ENCODE data around the gene LGALS7B. TPM values are rescaled to one million over a fixed set of nuclear protein-coding genes. Genes with fewer than 3 reads are reported as not detected.
"Not testable (repeated sequence)": the region's sequence is repeated elsewhere in the genome, so short reads cannot be mapped to it uniquely, and the experiment has no call there.

LGALS7B gene
- polyA plus RNA-seq, 3 donors = 2.0 to 3.2 (median 2.2) TPM

- DNase-seq = no peak
Observed at GRCh38 chr19:38816131-38816750, 27.2 kb downstream of the LGALS7B start.

- DNase-seq = no peak
Observed at GRCh38 chr19:38817081-38817480, 28.1 kb downstream of the LGALS7B start.

DNA sequence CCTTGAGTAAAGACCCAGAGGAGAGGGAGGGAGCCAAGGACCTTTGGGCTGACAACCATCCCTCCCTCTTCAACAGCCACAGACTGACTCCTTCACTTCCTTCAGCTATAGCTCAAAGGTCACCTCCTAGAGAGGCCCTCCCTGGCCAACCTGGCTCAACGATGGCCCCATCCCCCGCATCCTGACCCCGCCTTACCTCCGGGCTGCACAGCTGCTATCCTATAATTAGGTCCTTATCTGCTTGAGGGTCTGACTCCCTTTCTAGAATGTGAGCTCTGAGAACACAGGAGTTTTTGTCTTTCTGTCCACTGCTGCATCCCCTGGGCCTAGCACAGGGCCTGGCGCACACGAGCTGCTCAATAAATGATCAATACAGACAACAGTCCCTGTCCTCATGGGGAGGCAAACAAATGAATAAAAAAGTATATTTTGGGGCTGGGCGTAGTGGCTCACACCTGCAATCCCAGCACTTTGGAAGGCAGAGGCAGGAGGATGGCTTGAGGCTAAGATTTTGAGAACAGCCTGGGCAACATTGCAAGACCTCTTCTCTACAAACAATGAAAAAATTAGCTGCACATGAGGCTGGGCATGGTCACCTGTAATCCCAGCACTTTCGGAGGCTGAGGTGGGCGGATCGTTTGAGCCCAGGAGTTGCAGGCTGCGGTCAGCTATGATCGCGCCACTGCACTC lies 30.4 kb downstream of the LGALS7B start:
- DNase-seq = no peak

DNA sequence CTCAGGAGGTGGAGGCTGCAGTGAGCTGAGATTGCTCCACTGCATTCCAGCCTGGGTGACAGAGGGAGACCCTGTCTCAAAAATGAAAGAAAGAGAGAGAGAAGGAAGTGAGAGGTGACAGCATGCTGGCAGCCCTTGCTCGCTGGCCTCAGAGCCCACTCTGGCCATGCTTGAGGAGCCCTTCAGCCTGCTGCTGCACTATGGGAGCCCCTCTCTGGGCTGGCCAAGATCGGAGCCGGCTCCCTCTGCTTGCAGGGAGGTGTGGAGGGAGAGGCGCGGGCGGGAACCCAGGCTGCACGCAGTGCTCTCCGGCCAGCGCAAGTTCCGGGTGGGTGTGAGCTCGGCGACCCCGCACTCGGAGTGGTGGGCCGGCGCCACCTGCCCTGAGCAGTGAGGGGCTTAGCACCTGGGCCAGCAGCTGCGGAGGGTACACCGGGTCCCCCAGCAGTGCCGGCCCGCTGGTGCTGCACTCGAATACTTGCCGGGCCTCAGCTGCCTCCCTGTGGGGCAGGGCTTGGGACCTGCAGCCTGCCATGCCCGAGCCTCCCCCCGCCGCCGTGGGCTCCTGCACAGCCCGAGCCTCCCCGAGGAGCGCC lies 32.3 kb downstream of the LGALS7B start:
- DNase-seq = not testable (repeated sequence)

- not testable (repeated sequence) for DNase-seq
Observed at GRCh38 chr19:38825936-38826335, 36.9 kb downstream of the LGALS7B start.

GRCh38 chr19:38826856-38827551 lies 38.0 kb downstream of the LGALS7B start:
- DNase-seq = no peak

DNA sequence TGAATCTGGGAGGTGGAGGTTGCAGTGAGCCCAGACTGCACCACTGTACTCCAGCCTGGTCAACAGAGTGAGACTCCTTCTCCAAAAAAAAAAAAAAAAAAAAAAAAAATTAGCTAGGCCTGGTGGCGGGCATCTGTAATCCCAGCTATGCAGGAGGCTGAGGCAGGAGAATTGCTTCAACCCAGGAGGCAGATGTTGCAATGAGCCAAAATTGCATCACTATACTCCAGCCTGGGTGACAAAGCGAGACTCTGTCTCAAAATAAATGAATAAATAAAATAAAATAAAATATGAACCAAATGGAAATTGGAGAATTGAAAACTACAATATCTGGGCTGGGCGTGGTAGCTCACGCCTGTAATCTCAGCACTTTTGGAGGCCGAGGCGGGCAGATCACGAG lies 40.2 kb downstream of the LGALS7B start:
- DNase-seq = not testable (repeated sequence)

- DNase-seq = no peak
Observed at GRCh38 chr19:38830039-38830733, 41.2 kb downstream of the LGALS7B start.

GRCh38 chr19:38831142-38831605 lies 42.2 kb downstream of the LGALS7B start:
- DNase-seq = peak; percentile 63

GRCh38 chr19:38833092-38833425 lies 44.1 kb downstream of the LGALS7B start:
- no peak for DNase-seq

- DNase-seq = no peak
Observed at GRCh38 chr19:38834104-38834490, 45.1 kb downstream of the LGALS7B start.

GRCh38 chr19:38834590-38834989 lies 45.6 kb downstream of the LGALS7B start:
- no peak for DNase-seq

DNA sequence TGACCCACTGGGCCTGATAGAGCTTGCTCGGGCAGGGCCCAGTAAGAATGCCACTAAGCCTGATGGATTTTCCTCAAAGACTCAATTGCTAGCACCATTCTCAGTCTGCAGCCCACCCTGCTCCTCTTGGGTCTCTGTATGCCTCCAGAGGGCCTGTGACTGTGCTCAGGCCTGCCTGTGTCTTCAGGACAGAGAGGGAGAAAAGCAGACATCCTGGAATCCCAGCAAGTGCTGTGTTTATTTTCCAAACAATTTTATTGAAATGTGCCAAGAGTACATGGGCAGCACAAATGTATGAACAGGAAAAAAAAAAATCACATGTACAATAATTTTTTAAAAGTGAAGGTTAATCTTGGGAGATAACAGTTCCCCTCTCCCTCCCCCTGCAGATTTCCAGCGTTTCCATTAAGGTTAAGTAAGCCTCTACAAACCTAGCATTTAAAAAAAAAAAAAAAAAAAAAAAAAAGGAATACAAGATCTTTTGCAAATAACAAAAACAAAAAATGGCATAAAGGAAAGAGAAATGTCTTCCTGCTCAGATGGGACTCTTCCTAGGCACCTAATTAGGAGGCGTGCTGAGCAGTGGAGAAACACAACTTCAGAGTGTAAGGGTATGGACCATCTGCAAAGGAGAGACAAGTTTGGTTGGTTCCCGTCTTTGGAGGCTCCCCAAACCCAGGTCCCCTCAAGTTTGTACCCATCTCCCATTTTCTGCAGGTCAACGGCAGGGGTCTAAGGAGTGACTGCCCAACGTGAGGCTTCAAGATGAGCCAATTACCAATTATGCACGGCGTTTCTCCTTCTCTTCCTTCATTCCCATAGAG lies 47.4 kb downstream of the LGALS7B start:
- DNase-seq = no peak

DNA sequence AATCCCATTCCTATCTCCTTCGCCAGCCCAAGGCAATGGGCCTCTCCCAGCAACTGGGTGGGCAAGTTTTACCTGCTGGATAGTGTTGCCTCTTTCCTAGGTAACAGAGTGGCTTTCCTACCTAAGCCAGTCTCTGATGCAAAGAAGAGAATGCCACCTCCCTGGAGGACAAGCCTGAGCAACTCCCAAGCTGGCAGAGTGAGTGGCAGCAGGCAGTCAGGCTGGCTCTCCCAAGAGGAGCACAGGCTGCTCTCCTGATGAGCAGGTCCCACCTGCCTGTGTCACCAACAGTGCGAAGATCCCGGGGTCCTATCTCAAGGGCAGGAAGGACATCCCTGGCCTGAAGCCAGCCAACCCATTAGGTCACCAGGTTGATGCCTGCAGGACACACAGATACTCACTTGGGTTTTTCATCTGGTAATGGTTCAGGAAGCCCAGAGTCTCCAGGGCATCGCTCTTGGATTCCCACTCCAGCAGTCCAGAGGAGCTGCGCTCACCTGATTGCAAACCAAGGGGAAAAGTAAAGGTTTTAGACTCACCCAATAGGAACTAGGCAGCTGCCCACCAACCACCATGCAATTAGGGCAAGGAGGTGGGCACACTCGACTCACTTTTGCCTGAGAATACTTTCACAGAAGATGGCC lies 48.1 kb downstream of the LGALS7B start:
- DNase-seq = no peak

DNA sequence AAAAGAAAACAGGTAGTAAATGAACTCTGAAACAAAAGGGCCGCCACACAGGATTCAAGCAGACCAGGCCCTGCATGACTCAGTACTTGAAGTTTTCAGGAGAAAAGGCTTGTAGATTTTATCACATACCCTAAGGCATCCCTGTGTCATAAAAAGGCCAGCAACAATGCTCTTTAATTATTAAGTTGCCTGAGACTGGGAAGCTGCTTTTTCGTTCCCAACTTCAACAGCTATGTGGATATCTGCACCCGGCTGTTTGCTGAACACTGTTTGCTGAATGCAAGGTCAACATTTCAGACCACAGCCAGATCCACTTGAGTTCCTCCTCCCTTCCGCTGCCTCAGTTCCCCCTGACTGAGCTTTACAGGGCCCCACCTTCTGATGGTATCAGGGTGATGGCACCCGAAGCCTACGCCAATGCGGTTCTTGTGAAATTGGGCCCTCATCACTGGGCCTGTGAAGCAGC lies 48.7 kb downstream of the LGALS7B start:
- no peak for DNase-seq

DNA sequence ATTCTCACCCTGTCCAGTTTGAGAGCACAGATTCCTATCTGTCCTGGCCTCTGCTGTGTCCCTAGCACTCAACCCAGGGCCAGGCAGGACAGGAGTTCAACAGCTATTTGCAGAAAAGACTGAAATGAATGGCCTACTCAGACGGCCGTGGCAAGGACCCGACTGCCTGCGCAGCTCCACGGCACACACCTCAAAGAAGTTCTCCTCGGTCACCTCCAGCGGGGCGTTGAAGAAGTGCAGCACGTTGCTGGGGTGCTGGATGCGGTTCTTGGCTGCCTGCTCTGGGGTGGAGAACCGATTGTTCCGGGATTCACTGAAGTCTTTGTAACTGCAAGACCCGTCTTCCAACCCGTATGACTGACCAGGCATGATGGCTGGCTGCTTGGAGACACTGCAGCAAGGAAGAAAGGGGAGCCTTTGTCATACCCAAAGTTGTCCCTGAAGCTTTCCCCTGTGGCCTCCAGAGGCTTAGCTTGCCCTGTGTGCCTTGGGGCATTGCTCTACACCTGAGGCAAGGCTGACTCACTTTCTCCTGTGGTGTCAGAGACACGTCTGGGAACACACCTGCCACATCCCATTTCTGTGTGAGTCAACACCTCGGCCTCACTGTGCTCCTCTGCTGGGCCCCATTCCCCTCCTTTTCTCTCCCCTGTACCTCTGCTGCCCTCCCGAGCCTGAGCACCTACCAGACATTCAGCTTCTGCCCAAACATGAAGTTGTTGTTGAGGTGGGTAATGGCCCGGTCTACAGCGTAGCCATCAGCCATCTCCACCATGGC lies 49.4 kb downstream of the LGALS7B start:
- no peak for DNase-seq

DNA sequence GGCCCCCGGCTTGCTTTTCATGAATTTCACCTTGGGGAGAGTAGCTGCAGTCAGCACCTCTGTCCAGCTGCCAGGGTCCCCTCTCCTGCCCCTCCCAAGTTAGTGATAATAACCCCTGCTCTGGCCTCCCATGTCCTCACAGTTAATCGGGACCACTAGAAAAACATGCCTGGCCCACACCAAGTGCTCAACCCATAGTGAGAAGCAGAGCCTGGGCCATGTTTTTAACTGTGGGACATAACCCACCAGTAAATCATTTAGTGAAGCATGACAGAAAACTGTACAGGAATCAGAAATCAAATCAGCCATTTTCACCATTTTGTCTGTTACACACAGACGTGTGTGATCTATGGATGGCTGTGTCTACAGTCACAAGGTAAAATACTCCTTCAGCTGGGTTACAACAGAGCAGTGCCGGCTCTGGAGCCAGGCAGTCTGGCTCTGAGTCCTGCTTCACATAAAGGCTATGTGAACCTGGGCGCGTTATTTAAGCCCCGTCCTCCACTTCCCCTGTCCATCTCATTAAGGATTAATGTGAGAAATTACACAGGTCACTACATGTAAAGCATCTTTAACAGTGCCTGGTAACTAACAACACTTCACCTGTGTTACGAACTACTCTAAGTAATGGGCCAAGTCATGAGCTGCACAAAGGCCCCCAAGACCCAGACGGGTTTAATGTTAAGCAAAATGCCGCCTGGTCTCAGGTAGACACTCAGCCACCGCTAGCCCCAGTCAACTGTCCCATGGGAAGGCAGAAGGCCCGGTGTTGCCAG lies 50.2 kb downstream of the LGALS7B start:
- no peak for DNase-seq

GRCh38 chr19:38839816-38840582 lies 51.0 kb downstream of the LGALS7B start:
- DNase-seq = no peak

All from renal pelvis (tissue), 4 donors.